H1 (cell line): ENCODE measurements around the gene STARD9. TPM values are rescaled to one million over a fixed set of nuclear protein-coding genes. Genes with fewer than 3 reads are reported as not detected.

Experiments used
- CHD1 ChIP-seq: IDR thresholded peaks from 2 replicates; pipeline ENCODE4 v1.6.1; 2012; ENCODE audit warnings: low read depth, low read length, improper control_type of control experiment
- RAD21 ChIP-seq, 2 experiments: IDR thresholded peaks in 1 of 2; conservative IDR thresholded peaks in 1 of 2; 2 replicates each; pipeline ENCODE4 v1.6.1; 2011; ENCODE audit warnings: low read depth in 2 of 2, low read length in 2 of 2, improper control_type of control experiment in 1 of 2, inconsistent platforms in 1 of 2, mild to moderate bottlenecking in 1 of 2, moderate library complexity in 1 of 2
- RXRA ChIP-seq: IDR thresholded peaks from 2 replicates; pipeline ENCODE4 v1.6.1; 2011; ENCODE audit warnings: low read depth, mild to moderate bottlenecking, low read length, moderate library complexity; ENCODE audit not compliant: insufficient read depth
- SIX5 ChIP-seq: IDR thresholded peaks from 2 replicates; pipeline ENCODE4 v1.6.1; 2011; ENCODE audit warnings: mild to moderate bottlenecking, low read depth, low read length
- SP1 ChIP-seq: IDR thresholded peaks from 2 replicates; pipeline ENCODE4 v1.6.1; 2011; ENCODE audit warnings: low read depth, low read length
- polyA plus RNA-seq, 7 experiments: library from polyadenylated mRNA; depleted of rRNA in 3 of 7; stranded (reverse) in 5 of 7; unstranded in 2 of 7; fragments of >200 nt in 5 of 7; fragments of 200-250 nt in 2 of 7; gene quantifications; 1 replicate in 5 of 7; 2 replicates in 1 of 7; 4 replicates in 1 of 7; pipeline versions ENCODE4 v1.2.1 to v1.2.3, GENCODE V29; 2011 to 2013; ENCODE audit warnings: missing spikeins in 2 of 7, mixed read lengths in 2 of 7
- total RNA-seq: library from RNA; stranded (reverse); fragmentation: NEBNext Ultra II Directional; extraction: Animal tissue kit (Norgen Biotek cat#: 25700); gene quantifications from 2 replicates; pipeline ENCODE4 v1.2.1, GENCODE V29; 2021
- TF ChIP-seq, protein P1 (sequence below): fragments of 300-600 bp; sonication (generic); IDR thresholded peaks from 2 replicates; pipeline ENCODE4 v1.7.1; 2012; ENCODE audit warnings: low read length, moderate library complexity, mild to moderate bottlenecking, inconsistent platforms; ENCODE audit not compliant: insufficient replicate concordance

The STARD9 gene
- total and polyA plus RNA-seq, 2 of the 8 experiments (the other 6 are each of a cell fraction or from before 2014, with no cell fraction given) = 2.8 to 7.0 TPM

- TF ChIP-seq, protein P1, sequence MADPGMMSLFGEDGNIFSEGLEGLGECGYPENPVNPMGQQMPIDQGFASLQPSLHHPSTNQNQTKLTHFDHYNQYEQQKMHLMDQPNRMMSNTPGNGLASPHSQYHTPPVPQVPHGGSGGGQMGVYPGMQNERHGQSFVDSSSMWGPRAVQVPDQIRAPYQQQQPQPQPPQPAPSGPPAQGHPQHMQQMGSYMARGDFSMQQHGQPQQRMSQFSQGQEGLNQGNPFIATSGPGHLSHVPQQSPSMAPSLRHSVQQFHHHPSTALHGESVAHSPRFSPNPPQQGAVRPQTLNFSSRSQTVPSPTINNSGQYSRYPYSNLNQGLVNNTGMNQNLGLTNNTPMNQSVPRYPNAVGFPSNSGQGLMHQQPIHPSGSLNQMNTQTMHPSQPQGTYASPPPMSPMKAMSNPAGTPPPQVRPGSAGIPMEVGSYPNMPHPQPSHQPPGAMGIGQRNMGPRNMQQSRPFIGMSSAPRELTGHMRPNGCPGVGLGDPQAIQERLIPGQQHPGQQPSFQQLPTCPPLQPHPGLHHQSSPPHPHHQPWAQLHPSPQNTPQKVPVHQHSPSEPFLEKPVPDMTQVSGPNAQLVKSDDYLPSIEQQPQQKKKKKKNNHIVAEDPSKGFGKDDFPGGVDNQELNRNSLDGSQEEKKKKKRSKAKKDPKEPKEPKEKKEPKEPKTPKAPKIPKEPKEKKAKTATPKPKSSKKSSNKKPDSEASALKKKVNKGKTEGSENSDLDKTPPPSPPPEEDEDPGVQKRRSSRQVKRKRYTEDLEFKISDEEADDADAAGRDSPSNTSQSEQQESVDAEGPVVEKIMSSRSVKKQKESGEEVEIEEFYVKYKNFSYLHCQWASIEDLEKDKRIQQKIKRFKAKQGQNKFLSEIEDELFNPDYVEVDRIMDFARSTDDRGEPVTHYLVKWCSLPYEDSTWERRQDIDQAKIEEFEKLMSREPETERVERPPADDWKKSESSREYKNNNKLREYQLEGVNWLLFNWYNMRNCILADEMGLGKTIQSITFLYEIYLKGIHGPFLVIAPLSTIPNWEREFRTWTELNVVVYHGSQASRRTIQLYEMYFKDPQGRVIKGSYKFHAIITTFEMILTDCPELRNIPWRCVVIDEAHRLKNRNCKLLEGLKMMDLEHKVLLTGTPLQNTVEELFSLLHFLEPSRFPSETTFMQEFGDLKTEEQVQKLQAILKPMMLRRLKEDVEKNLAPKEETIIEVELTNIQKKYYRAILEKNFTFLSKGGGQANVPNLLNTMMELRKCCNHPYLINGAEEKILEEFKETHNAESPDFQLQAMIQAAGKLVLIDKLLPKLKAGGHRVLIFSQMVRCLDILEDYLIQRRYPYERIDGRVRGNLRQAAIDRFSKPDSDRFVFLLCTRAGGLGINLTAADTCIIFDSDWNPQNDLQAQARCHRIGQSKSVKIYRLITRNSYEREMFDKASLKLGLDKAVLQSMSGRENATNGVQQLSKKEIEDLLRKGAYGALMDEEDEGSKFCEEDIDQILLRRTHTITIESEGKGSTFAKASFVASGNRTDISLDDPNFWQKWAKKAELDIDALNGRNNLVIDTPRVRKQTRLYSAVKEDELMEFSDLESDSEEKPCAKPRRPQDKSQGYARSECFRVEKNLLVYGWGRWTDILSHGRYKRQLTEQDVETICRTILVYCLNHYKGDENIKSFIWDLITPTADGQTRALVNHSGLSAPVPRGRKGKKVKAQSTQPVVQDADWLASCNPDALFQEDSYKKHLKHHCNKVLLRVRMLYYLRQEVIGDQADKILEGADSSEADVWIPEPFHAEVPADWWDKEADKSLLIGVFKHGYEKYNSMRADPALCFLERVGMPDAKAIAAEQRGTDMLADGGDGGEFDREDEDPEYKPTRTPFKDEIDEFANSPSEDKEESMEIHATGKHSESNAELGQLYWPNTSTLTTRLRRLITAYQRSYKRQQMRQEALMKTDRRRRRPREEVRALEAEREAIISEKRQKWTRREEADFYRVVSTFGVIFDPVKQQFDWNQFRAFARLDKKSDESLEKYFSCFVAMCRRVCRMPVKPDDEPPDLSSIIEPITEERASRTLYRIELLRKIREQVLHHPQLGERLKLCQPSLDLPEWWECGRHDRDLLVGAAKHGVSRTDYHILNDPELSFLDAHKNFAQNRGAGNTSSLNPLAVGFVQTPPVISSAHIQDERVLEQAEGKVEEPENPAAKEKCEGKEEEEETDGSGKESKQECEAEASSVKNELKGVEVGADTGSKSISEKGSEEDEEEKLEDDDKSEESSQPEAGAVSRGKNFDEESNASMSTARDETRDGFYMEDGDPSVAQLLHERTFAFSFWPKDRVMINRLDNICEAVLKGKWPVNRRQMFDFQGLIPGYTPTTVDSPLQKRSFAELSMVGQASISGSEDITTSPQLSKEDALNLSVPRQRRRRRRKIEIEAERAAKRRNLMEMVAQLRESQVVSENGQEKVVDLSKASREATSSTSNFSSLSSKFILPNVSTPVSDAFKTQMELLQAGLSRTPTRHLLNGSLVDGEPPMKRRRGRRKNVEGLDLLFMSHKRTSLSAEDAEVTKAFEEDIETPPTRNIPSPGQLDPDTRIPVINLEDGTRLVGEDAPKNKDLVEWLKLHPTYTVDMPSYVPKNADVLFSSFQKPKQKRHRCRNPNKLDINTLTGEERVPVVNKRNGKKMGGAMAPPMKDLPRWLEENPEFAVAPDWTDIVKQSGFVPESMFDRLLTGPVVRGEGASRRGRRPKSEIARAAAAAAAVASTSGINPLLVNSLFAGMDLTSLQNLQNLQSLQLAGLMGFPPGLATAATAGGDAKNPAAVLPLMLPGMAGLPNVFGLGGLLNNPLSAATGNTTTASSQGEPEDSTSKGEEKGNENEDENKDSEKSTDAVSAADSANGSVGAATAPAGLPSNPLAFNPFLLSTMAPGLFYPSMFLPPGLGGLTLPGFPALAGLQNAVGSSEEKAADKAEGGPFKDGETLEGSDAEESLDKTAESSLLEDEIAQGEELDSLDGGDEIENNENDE = no peak
- TF ChIP-seq RXRA (no peak), RAD21 (IDR thresholded peaks at IDR 0.05 in 1 of 2, conservative IDR thresholded peaks at IDR 0.05 in 1 of 2; ENCODE audit: low read depth in 2 of 2, low read length in 2 of 2) (no peak), CHD1 (no peak), SIX5 (no peak), SP1 (no peak)
Observed at GRCh38 chr15:42681119-42681518, 105.7 kb downstream of the STARD9 start (continued).
